ENCODE data around the gene SLC39A11.

The SLC39A11 gene

DNA sequence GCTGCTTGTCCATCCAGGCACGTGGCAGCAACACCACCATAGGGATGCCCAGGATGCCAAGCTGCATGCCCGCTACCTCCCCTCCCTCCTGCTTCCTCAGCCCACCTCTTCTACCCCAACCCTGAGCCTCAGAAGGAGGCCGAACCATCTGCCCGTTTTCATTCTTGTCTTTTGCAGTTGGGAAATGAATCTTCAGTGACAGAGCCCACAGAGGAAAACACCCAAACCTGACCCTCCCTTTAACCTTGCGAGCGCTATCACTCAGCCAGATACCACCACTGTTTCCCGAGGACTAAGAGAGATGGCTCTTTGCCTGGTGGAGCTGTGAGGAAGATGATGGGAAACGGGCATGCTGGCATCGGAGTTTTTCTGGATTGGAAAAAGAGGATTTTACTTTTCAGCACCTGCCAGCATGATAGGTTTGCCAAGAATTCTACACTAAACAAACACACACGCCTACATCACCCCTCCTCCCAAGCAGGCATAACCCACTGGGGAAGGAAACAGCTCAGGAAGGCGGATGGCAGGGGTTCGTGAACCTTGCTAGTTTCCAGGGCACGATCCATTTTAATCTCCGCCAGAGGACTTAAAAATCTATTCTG lies 457.4 kb downstream of the SLC39A11 start:
- DNase-seq: no peak

DNA sequence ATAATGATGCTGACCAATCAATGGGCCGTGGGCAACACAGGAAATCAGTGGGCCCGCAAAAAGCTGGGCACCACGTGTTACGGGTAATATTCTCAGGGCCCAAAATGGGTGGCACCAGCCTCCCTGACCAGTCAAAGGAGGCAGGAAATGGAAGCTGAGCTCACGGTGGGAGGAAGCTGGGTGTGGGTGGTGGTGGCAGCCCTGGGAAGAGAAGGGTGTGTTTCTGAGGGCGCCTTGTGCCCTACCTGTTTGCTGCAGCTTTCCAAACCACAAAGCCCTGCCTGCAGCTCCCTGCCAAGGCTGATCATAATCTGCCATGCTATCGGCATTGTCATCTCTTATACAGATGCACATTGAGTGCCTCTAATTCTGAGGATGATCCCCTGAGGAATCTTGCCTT lies 457.9 kb downstream of the SLC39A11 start:
- DNase-seq: peak in 1 of 2 experiments; percentile 22

DNA sequence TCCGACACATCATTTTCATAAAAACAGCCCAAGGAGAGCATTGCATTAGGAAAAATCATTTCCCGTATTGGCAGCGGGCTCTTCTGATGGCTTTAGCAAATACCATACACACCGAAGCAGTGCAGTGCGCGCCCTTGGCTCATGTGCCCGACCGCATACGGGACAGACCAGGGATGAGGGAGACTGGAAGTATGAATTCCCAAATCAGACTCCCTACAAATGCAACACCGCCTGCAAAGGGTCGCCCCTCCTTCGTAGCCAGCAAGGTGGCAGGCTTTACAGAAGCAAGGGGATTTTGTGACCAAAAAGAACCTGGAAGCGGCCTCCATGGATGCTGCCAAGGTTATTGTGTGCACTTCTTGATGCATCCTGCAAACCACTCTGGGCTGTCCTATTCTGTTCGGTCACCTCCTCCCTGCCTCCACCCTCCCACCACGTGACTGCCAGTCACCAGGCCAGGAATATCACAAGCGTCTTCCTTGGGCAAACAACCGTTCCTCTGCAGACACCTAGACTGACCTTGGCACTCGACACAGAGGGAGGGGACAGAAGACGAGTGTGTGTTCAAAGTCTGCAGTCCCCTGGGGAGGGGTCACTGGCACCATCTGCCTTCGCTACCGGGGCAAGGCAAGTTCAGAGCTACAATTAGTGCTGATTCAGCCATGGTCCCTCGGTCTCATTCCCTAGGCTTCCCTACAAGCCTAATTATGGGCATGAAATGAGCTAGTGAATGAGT lies 460.4 kb downstream of the SLC39A11 start:
- no peak for DNase-seq

DNA sequence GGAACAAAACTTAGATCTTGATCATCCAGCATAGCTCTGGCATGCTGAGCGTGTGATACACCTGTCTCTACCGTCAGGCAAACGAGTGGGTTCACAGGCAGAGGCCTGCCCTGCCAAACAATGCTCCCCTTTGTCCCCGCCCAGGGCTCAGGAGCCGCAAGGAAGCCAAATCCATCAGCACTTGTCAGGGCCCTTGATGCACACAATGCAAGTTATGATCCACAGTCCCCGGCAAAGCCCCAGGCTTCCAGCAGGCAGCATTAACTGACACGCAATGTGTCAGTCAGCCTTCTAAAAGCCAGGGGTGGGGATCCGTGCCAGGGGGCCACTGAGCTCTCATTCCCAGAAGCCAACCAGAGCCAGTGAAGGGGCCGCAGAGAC lies 460.9 kb downstream of the SLC39A11 start:
- no peak for DNase-seq

DNA sequence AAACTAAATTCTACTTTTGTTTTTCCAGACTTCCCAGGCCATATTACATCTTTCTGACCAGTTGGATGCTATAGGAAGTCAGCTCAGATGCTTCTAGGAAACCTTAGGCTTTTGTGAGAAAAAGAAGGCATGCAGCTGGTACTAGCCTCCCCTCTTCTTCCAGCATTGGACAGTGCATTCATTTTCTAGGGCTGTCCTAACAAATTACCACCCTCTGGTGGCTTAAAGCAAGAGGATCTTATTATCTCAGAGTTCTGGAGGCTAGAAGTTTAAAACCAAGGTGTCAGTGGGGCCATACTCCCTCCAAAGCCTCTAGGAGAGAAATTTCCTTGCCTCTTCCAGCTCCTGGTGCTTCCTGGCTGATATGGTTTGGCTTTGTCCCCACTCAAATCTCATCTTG lies 467.8 kb downstream of the SLC39A11 start:
- DNase-seq: no peak

DNA sequence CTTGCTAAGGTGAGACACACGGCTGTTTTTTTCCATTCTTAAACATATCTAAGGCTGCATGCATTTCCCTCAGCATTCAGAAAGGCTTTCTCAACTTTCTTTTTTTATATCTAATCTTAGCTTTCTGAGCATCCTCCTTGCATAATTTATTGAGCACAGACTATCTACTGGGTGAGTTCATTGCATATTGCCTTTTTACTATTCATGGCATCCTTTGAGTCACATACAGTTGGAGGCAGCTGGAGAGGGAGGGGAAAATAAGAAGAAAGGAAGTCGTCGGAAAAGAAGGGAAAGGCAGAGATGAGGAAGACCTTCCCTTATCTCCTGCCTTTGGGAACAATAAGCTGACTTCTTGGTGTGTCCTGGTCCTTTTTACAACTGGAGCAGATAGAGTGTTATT lies 468.3 kb downstream of the SLC39A11 start:
- no peak for DNase-seq

DNA sequence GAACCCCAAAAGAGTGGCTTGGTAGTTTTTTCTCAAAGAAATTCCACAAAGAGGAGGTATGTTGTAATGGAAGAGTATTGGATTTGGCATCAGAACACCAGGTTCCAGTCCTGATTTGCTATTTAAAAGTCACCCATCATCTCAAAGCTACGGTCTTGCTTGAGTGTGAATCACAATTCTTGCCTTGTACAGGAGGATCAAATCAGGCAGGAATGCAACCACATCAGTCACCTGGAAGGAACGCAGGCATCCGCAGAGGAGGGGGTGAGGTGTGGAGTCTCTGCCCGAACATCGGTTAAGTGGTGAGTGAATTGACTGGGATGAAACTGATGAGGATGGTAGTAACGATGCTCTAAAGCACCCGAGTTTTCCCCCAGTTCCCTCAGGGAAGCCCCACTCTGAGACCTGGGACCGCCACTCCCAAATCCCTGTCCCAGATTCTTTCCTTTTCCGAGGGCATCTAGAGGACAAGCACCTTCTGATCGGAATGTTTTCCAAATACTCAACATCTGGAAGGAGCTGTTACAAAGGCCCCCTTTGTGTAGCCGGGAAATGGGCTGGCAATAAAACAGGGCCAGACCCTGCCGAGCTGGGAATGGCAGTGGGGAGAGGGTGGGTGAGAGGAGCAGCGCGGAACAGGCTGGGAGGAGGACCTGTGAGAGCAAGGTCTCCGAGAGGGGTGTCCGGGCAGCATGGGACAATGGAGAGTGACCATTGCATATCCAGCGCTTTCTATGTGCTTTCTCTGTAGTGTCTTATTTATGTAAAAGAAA lies 469.6 kb downstream of the SLC39A11 start:
- DNase-seq: no peak

DNA sequence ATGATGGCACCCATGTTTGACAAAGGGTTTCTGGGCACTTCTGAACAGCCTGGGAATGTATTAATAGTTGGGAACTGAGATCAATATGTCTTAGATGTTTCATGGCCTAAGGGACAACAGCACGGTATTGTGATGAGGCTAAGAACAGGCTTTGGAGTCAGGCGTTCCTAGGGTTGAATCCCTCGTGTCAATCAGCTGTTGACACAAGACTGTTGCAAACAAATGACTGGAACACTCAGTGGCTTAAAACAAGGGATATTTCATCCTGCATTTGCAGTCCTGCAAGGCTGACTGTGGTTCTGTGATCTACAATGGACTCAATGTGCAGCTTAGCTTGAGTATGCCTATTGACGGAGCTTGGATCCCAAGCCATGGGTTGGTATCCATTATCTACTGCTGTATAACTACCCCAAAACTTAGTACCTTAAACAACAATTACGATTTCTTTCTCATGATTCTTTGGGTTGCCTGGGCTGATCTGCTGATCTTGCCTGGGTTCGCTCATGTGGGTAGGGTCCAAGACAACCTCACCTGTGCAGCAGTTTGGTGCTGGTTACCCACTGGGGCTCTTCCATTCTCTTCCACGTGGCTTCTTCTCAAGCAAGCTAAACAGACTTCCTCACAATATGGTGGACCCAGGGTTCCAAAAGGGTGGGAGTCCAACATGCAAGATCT lies 472.4 kb downstream of the SLC39A11 start:
- DNase-seq: no peak

DNA sequence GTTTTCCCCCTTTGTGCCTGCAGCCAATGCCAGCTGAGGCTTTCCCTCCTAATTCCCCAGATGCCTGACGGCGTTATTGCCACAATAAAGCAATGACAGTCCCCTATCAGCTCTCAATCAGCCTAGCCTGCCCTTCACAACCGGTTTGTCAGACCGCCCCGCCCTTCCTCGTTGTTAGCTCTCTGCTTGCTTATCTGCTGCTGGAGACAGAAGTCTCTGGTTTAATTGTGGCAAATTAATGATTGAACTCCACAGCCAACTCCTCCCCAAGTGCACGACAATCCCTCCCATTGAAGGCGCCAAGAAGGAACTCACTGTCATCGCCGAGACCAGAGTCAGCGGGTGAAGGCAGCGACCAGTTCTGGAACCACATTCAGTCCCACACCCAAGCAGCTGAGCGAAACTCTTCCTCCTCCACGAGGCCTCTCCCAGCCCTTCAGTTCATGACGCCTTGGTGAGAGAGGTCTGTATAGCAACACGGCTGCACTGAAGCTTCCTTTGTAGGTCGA lies 474.4 kb downstream of the SLC39A11 start:
- peak; percentile 19 to 22 for DNase-seq

DNA sequence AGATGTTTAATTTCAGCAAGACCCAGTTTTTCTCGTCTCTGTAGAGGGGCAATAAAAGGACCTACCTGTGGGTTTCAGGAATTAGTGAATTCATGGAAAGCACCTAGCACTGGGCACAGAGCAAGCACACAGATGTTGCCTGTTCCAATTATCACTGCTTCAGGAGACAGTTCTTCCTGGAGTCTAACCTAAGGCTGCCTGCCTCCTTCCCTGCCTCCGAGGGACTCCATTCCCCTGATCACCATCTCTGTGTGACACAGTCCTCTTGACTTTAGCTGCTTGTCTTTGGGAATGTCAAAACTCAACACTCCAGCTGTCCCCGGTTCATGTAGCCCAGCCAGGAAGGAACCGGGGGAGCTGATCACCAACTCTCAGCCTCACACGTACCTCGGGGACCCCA lies 474.9 kb downstream of the SLC39A11 start:
- no peak for DNase-seq

DNA sequence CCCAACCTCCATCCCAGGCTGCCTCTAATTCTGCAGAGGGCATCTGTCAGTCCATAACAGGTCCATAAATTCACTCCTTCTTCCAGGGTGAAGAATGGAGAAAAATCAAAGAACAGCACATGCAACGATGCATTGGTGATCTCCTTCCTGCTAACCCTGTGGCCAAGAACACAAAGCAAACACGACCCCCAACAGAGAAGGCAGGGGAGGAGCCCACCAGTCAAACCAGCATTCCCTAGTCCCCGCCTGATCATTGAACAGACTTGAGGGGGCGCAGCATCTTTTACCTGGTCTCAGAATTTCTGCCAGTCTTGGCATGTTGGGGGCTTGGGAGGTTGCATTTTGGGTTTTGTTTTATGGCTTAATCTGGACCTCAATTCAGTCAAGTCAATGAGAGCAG lies 476.0 kb downstream of the SLC39A11 start:
- DNase-seq: no peak

DNA sequence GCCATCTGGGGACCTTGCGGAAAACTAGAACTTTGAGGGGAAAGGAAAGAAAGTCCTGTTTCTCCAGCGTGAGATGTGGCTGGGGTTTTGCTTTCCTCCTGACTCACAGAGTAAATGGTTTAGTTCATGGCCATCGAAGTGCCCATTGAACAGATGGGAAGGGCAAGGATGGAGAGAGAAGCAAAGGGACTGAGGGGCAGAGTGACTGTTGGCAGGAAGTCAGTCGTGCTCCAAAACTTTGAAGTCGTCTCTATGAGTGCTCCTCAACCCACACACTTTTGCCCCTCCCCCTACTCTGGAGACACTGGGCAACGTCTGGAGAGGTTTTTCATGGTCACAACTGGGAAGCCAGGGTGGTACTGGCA lies 476.9 kb downstream of the SLC39A11 start:
- no peak for DNase-seq

DNA sequence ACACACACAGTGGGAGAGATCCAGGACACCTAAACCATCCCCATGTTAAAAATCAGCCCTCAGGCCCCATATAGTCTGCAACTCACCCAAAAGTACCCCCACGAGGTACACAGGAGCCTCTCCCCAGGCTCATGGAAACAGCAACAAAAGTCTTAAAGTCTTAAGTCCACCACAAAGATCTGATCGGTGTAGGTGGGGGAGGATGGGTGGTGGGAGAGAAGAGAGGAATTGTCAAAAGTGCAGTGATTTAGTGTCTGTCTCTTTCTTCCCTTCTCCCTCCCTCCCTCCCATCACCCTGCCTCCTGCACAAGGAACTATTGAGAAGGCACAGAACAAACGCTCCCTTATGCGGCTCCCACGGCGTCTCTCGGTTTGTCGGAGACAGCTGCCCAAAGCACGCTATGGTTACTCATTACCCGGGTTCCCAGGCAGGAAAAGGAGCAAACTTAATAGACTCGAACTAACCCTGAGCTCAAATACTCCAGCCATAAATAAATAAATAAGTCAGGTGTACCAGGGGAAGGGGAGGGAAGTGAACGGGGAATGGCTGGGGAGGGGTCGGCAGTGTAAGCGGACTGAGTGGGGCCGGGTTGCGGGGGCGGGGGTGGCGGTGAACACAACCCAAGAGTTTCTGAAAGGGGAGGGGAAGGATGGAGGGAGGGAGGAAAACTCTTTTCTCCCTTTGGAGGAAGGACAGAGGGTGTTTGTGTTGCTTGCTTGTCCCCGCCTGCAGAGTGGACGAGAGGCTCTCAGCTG lies 477.4 kb downstream of the SLC39A11 start:
- no peak for DNase-seq

DNA sequence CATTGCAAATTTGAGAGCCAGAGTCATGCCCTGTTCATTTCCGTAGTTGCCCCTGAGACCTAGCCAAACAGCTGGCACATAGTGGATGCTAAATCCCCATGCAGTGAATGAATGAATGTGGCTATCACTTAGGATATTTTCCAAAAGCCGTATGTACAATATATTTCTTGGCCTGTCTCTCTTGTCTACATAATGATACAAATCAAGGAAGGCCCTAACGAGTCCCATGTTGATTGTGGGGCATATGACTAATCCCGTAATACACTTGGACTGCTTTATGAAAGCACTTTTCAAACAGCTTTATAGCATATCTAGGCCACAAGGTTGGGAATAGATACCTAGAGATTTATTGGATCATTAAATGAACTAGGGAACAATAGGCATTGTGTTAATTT lies 478.0 kb downstream of the SLC39A11 start:
- no peak for DNase-seq

DNA sequence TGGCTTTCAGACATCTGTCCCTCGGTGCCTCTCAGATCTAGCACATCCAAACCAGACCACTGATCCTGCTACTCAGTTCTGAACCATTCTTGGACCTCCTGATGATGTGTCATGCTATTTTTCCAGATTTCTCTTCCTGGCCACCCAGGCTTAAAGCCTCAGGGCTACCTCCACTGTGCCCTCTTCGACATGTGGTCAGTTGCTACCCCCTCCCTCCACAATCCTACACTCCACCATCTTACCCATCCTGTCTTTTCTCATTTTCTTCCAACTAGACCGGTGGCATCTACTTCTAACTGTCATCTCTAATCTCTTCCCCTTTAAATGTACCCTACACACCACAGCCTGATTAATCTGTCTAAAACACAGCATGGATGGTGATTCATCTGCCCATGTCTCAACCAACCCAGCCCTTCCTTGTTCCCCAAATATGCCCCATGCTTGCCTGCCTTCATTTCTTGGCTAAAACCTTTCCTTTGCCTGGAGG lies 478.6 kb downstream of the SLC39A11 start:
- DNase-seq: no peak

DNA sequence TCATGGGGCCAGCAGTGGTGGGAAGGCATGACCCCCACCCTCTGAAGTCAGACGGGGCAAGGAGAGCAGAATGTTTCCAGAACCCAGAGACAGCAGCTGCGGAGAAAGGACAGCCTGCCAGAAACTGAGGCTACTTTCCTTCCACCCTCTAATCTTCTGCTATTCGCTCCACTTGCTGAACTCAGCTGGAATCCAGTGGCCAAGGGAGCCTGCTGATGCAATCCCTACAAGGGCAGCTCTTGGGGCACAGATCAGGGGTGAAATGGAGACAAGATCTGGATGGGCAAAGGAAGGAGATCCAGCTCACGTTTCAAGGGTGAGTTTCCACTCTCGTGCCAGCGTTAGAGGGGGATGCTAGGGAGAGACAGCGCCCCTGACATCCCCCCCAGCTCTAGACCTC lies 479.1 kb downstream of the SLC39A11 start:
- DNase-seq: no peak

DNA sequence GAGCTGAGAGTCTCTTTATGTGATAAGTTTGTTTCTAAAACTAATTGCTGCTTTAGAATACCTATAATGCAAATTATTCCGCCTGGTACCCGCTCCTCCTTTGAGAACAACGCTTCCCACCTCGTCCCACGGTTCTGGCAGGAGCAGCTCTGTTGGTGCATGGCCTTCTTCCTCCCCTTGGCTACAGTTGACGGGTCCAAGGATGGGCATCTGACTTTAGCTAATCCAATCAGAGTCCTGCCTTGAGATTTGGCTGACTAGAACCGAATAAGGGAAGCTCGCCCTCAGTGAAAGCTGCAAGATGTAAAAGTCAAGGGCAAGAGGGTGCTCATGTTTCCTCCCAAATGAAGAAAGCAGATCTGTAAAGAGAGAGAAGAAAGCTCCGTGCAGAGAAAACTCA lies 481.3 kb downstream of the SLC39A11 start:
- DNase-seq: no peak

DNA sequence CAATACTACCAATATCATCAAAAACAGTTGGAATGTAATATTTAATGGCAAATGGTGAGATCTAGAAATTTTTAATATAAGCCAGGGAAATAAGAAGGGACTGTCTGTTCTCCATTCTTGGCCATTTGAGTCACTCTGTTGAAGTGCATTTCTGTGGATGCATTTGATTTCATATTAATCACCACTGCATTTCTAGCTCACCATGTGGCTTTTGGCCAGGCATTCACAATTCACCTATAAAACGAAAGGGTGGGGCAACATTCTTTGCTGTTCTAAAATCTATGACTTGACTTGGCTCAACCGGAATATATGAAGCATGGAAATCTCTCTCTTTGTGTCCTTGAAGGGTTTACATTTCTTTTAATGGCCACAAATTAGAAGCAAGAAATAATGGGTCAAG lies 483.0 kb downstream of the SLC39A11 start:
- no peak for DNase-seq

DNA sequence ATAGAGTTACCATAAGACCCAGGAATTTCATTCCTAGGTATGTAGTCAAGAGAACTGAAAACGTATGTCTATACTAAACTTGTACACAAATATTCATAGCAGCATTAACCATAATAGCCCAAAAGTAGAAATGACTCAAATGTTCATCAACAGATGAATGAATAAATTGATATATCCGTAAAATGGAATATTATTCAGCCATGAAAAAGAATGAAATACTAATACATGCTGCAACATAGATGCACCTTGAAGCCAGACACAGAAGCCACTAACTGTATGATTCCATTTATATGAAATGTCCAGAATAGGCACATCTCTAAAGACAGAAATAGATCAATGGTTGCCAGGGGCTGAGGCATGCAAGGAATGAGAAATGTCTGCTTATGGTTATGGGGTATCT lies 484.1 kb downstream of the SLC39A11 start:
- no peak for DNase-seq

DNA sequence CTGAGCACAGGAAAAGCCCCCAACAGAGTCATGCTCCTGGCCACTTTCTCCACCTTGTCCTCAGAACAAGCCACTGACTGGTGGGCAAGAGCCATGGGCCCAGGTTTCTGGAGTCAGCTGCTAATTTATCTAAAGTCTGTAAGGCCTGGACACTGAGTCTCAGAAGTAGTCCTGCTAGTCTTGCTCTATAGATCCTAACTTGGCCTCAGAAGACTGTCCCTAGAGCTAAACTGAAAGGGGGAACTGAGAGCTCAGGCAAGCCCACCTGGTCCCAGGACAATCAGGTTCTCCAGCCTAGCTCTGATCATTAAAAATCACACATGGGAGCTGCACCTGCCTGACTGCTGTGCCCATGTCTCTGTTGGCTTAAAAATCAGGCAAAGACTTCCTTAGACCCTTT lies 485.8 kb downstream of the SLC39A11 start:
- no peak for DNase-seq

DNA sequence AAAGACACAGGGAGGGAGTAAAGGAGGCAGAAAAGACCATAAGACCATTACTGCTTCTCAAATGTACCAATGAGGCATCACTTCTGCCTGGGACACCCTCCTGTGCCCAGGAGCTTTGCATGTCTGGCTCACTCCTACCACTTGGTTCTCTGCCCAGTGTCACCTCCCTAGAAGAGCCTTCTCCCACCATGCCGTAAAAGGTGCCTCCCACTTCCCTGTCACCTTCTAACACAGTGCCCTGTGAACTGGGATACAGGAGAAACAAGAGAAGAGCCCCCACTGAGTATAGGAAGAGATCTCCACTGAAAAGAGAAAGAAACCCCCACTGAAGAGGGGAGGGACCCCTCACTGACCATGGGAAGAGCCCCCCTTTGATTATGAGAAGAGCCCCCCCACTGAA lies 486.9 kb downstream of the SLC39A11 start:
- DNase-seq: no peak

DNA sequence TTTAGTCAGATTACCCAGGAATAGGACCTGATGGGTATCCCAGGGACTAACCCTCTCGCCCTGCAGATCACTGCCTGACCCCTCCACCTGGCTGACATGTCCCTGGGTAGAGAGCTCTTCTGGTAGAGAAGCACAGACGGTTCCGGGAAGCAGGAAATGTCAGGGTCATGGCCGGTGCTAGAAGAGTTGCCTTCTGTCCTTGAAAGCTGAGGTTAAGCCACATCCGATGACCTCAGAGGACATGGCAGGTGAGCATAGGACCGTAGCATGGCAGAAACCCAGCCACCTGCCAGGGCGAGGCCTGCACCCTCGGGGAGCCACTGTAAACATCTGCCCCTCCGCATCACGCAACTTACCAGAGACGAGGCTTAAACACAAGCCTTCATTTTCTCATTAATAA lies 488.0 kb downstream of the SLC39A11 start:
- DNase-seq: no peak
